Measurements from ENCODE around the gene TMEM150C. TPM values are rescaled to one million over a fixed set of nuclear protein-coding genes. Genes with fewer than 3 reads are reported as not detected.

The TMEM150C gene
- total and polyA plus RNA-seq, 2 of the 4 experiments (the other 2 are of a cell fraction) = 0.10 to 0.36 TPM

DNA sequence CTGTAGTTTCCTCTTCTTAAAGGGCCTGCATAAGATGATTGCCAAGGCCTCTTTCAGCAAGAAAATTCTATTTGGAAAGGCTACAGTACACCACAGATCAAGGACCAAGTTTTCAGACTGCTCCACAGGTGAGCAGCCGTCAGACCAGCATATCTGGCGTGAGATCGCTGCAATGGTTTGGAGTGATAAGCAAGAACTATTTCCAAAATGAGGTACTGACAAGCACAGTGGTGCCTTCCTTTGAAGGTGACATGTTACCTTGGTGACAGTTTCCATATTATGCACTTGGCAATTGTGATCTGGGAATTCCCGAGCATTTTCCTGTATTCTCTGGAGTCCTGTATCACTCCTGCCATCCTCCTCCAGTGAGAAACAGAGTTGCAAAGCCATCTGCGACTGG is 7.3 kb upstream of the TMEM150C start:
- TF ChIP-seq MAFK (IDR thresholded peaks at IDR 0.05; ENCODE audit: low read depth, low read length) (no peak), MXI1 (IDR thresholded peaks at IDR 0.05; ENCODE audit: borderline replicate concordance, low read depth, low read length) (no peak), CHD1 (IDR thresholded peaks at IDR 0.05; ENCODE audit: low read depth, low read length) (no peak), NFE2L2 (IDR thresholded peaks at IDR 0.05; ENCODE audit: low read depth, low read length) (no peak), FOS (IDR thresholded peaks at IDR 0.05; ENCODE audit: low read depth, low read length) (no peak), BHLHE40 (IDR thresholded peaks at IDR 0.05; ENCODE audit: low read depth, low read length) (no peak), USF2 (IDR thresholded peaks at IDR 0.05; ENCODE audit: low read depth, low read length) (no peak), RFX5 (IDR thresholded peaks at IDR 0.05; ENCODE audit: low read depth, low read length) (no peak)
- TF ChIP-seq, protein P1, sequence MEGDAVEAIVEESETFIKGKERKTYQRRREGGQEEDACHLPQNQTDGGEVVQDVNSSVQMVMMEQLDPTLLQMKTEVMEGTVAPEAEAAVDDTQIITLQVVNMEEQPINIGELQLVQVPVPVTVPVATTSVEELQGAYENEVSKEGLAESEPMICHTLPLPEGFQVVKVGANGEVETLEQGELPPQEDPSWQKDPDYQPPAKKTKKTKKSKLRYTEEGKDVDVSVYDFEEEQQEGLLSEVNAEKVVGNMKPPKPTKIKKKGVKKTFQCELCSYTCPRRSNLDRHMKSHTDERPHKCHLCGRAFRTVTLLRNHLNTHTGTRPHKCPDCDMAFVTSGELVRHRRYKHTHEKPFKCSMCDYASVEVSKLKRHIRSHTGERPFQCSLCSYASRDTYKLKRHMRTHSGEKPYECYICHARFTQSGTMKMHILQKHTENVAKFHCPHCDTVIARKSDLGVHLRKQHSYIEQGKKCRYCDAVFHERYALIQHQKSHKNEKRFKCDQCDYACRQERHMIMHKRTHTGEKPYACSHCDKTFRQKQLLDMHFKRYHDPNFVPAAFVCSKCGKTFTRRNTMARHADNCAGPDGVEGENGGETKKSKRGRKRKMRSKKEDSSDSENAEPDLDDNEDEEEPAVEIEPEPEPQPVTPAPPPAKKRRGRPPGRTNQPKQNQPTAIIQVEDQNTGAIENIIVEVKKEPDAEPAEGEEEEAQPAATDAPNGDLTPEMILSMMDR (conservative IDR thresholded peaks at IDR 0.05; ENCODE audit: low read depth, low read length) = no peak
- dilution Hi-C loops (cut with HindIII; ENCODE audit: low sequenced_read_pairs, unreplicated experiment) (no loop called here), intact Hi-C loops (cut with micrococcal nuclease) (no loop called here), in situ Hi-C loops (cut with MboI; ENCODE audit: low sequenced_read_pairs) (no loop called here)
- Histone ChIP-seq H3K18ac (ENCODE audit: low read depth, low read length) (no peak overlapping the region), H2AK5ac (ENCODE audit: low read depth, low read length) (no peak overlapping the region), H3K27ac (ENCODE audit: insufficient read depth, low read length) (no peak overlapping the region), H4K8ac (ENCODE audit: low read depth in 2 of 2, low read length in 2 of 2) (no peak overlapping the region), H2BK120ac (ENCODE audit: low read depth, low read length) (no peak overlapping the region), H4K5ac (ENCODE audit: low read depth, low read length) (no peak overlapping the region), H3K27me3 (ENCODE audit: control insufficient read depth, insufficient read depth, low read length) (peaks cover 20% of the 10 kb centered on the region), H3K4me3 (ENCODE audit: insufficient read depth, low read depth, low read length) (no peak overlapping the region), H3K23ac (ENCODE audit: low read depth, low read length) (no peak overlapping the region), H3K79me1 (ENCODE audit: low read depth in 1 of 2, low read length in 2 of 2) (no peaks in the 10 kb centered on the region), H2BK15ac (ENCODE audit: low read depth, low read length) (no peak overlapping the region), H4K20me1 (ENCODE audit: insufficient read depth, low read length) (no peaks in the 10 kb centered on the region), H2AFZ (replicated peaks; ENCODE audit: low read length, poor library complexity) (no peak overlapping the region), H2BK5ac (ENCODE audit: low read depth, low read length, poor library complexity, severe bottlenecking) (no peak overlapping the region), H4K91ac (ENCODE audit: insufficient read depth, low read depth, low read length) (no peak overlapping the region), H3K56ac (ENCODE audit: extremely low read depth, insufficient read depth, low read length) (no peak overlapping the region), H3K14ac (replicated peaks; ENCODE audit: low read depth, low read length) (no peak overlapping the region), H2AK9ac (replicated peaks; ENCODE audit: low read depth, low read length, poor library complexity) (no peak overlapping the region), H3K9me1 (ENCODE audit: insufficient read depth, low read length) (no peaks in the 10 kb centered on the region), H3K9me3 (ENCODE audit: control insufficient read depth, insufficient read depth, low read length) (no peaks in the 10 kb centered on the region), H3K4ac (ENCODE audit: low read depth, low read length) (no peak overlapping the region), H3K4me2 (ENCODE audit: low read depth, low read length) (no peak overlapping the region), H3K36me3 (ENCODE audit: control insufficient read depth, insufficient read depth, low read length) (no peaks in the 10 kb centered on the region), H3K4me1 (ENCODE audit: control insufficient read depth, insufficient read depth, low read length) (no peaks in the 10 kb centered on the region), H2BK20ac (ENCODE audit: low read depth, low read length) (no peak overlapping the region), H3K9ac (ENCODE audit: low read depth, low read length) (no peak overlapping the region)
- BruUV-seq (replicated peaks) = no TSS peak
- DNase-seq (no peak), ATAC-seq (ENCODE audit: low read depth) (no peak)
- POLR2A ChIA-PET (ENCODE audit: unreplicated experiment) = no interaction called here
- WGBS, 2 experiments (ENCODE audit: extremely low coverage in 2 of 2, insufficient read length in 1 of 2) = no CpG with 5 or more reads among the region's 5 CpGs
- CTCF ChIA-PET = interaction anchor here (0.6 kb wide), 2 partner anchors 51 to 266 kb away, joined by 3 to 5 read pairs; no protein-coding TSS in a partner anchor
